ENCODE data around the gene LAMC3. TPM values are rescaled to one million over a fixed set of nuclear protein-coding genes. Genes with fewer than 3 reads are reported as not detected.

The LAMC3 gene
- total RNA-seq, 1 experiment from 2014 or later, result not detected

DNA sequence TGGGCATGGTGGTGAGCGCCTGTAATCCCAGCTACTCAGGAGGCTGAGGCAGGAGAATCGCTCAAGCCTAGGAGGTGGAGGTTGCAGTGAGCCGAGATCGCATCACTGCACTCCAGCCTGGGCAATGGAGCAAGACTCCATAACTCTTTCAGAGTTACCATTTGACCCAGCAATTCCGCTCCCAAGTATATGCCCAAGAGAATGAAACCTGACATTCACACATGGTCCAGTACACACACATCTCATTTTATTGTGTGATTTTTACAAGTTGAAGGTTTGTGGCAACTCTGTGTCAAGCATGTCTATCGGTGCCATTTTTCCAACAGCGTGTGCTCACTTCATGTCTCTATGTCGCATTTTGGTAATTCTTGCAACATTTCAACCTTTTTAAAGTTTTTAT lies 45.1 kb upstream of the LAMC3 start:
- TF ChIP-seq, protein P1, sequence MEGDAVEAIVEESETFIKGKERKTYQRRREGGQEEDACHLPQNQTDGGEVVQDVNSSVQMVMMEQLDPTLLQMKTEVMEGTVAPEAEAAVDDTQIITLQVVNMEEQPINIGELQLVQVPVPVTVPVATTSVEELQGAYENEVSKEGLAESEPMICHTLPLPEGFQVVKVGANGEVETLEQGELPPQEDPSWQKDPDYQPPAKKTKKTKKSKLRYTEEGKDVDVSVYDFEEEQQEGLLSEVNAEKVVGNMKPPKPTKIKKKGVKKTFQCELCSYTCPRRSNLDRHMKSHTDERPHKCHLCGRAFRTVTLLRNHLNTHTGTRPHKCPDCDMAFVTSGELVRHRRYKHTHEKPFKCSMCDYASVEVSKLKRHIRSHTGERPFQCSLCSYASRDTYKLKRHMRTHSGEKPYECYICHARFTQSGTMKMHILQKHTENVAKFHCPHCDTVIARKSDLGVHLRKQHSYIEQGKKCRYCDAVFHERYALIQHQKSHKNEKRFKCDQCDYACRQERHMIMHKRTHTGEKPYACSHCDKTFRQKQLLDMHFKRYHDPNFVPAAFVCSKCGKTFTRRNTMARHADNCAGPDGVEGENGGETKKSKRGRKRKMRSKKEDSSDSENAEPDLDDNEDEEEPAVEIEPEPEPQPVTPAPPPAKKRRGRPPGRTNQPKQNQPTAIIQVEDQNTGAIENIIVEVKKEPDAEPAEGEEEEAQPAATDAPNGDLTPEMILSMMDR (IDR thresholded peaks at IDR 0.05; ENCODE audit: unreplicated experiment), result no peak
- no TSS peak for BruUV-seq (replicated peaks)
- no peak for DNase-seq (ENCODE audit: unreplicated experiment)
- Mint-ChIP-seq H3K9me3 (ENCODE audit: unreplicated experiment) (peaks cover 3% of the 10 kb centered on the region), H3K27ac (ENCODE audit: low read depth, unreplicated experiment) (no peak overlapping the region), H3K36me3 (ENCODE audit: insufficient read depth, unreplicated experiment) (peaks cover 6% of the 10 kb centered on the region), H3K4me1 (ENCODE audit: insufficient read depth, unreplicated experiment) (peaks cover 24% of the 10 kb centered on the region), H3K27me3 (ENCODE audit: insufficient read depth, unreplicated experiment) (no peaks in the 10 kb centered on the region), H3K4me3 (ENCODE audit: unreplicated experiment) (no peak overlapping the region)
- POLR2A ChIA-PET, result interaction anchor here (0.7 kb wide), 1 partner anchor 1669 kb away, joined by 5 read pairs; no protein-coding TSS in a partner anchor
- CTCF ChIA-PET, result interaction anchor here (1.0 kb wide), 1 partner anchor 37 kb away, joined by 3 read pairs; no protein-coding TSS in a partner anchor
- intact Hi-C loops (cut with micrococcal nuclease), result loop anchor here (2.0 kb wide), 1 partner anchor 17 kb away; no protein-coding TSS in a partner anchor

DNA sequence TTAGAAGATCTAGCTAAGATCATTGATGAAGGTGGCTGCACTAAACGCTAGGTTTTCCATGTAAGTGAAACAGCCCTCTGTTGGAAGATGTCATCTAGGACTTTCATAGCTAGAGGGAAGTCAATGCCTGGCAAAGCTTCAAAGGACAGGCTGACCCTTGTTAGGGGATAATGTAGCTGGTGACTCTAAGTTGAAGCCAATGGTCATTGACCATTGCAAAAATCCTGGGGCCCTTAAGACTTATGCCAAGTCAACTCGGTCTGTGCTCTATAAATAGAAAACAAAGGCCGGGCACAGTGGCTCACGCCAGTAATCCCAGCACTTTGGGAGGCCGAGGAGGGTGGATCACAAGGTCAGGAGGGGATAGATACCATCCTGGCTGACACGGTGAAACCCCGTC lies 43.3 kb upstream of the LAMC3 start:
- POLR2A ChIA-PET, result no interaction called here
- intact Hi-C loops (cut with micrococcal nuclease), result no loop called here
- Mint-ChIP-seq H3K4me1 (ENCODE audit: insufficient read depth, unreplicated experiment) (peaks cover 24% of the 10 kb centered on the region), H3K36me3 (ENCODE audit: insufficient read depth, unreplicated experiment) (peaks cover 4% of the 10 kb centered on the region), H3K27me3 (ENCODE audit: insufficient read depth, unreplicated experiment) (no peaks in the 10 kb centered on the region), H3K9me3 (ENCODE audit: unreplicated experiment) (no peaks in the 10 kb centered on the region), H3K27ac (ENCODE audit: low read depth, unreplicated experiment) (no peak overlapping the region), H3K4me3 (ENCODE audit: unreplicated experiment) (no peak overlapping the region)
- TF ChIP-seq, protein P1 (IDR thresholded peaks at IDR 0.05; ENCODE audit: unreplicated experiment), result no peak
- CTCF ChIA-PET, result interaction anchor here (0.5 to 1.1 kb wide), 3 partner anchors 9 to 881 kb away, joined by 3 to 5 read pairs (median 4); no protein-coding TSS in a partner anchor
- no peak for DNase-seq (ENCODE audit: unreplicated experiment)
- no TSS peak for BruUV-seq (replicated peaks)

DNA sequence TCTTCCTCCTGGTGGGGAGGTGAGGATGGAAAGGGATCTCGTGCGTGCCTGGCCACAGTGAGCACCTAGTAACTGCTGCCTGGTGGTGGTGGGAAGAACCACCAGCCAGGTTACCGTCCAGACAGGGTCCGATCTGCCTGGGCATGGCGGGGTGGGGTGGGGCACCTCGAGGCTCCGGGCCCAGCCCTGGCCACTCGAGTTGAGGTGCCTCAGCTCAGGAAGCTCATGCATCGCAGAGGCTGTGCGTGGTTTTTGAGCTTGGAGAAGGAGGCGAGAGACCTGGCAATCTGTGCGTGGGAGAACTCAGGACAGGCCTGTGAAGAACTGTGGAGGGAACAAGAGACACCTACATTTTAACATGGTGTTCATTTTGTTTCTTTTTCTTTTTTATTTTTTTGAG lies 38.9 kb upstream of the LAMC3 start:
- intact Hi-C loops (cut with micrococcal nuclease), result no loop called here
- no TSS peak for BruUV-seq (replicated peaks)
- no peaks in the 10 kb centered on the region for H3K4me1 Mint-ChIP-seq (ENCODE audit: insufficient read depth, unreplicated experiment)
- ChIA-PET CTCF (interaction anchor here (0.6 kb wide), 1 partner anchor 182 kb away, joined by 3 read pairs; no protein-coding TSS in a partner anchor), POLR2A (no interaction called here)
- DNase-seq (ENCODE audit: unreplicated experiment), result no peak
- no peaks in the 10 kb centered on the region for H3K9me3 Mint-ChIP-seq (ENCODE audit: unreplicated experiment)
- TF ChIP-seq, protein P1 (IDR thresholded peaks at IDR 0.05; ENCODE audit: unreplicated experiment), result no peak
- H3K36me3 Mint-ChIP-seq (ENCODE audit: insufficient read depth, unreplicated experiment), result no peaks in the 10 kb centered on the region
- H3K27ac Mint-ChIP-seq (ENCODE audit: low read depth, unreplicated experiment), result no peak overlapping the region
- H3K4me3 Mint-ChIP-seq (ENCODE audit: unreplicated experiment), result no peak overlapping the region
- H3K27me3 Mint-ChIP-seq (ENCODE audit: insufficient read depth, unreplicated experiment), result peaks cover 37% of the 10 kb centered on the region

DNA sequence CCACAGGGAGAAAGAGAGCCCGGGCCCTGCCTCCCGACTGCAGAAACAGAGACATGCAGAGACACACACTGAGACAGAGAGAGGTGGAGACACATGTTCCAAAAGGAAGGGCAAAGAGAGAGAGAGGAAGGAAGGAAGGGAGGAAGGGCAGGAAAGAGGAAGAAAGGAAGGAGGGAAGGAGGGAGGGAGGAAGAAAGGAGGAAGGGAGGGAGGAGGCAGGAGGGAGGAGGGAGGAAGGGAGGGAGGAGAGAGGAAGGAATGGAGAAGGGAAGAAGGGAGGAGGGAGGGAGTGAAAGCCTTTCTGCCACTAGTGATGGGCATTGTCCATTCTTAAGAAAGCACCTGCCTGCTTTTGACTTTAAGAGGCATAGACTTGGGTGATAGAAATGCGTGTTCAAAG lies 38.1 kb upstream of the LAMC3 start:
- H3K4me1 Mint-ChIP-seq (ENCODE audit: insufficient read depth, unreplicated experiment), result no peaks in the 10 kb centered on the region
- BruUV-seq (replicated peaks), result no TSS peak
- ChIA-PET CTCF (no interaction called here), POLR2A (no interaction called here)
- no peaks in the 10 kb centered on the region for H3K36me3 Mint-ChIP-seq (ENCODE audit: insufficient read depth, unreplicated experiment)
- intact Hi-C loops (cut with micrococcal nuclease), result no loop called here
- TF ChIP-seq, protein P1 (IDR thresholded peaks at IDR 0.05; ENCODE audit: unreplicated experiment), result no peak
- no peak overlapping the region for H3K27ac Mint-ChIP-seq (ENCODE audit: low read depth, unreplicated experiment)
- no peak overlapping the region for H3K4me3 Mint-ChIP-seq (ENCODE audit: unreplicated experiment)
- DNase-seq (ENCODE audit: unreplicated experiment), result no peak
- H3K9me3 Mint-ChIP-seq (ENCODE audit: unreplicated experiment), result no peaks in the 10 kb centered on the region
- H3K27me3 Mint-ChIP-seq (ENCODE audit: insufficient read depth, unreplicated experiment), result peaks cover 37% of the 10 kb centered on the region

Data from MCF 10A (cell line).